ENCODE measurements around the gene PDGFD.

Gene PDGFD

DNA sequence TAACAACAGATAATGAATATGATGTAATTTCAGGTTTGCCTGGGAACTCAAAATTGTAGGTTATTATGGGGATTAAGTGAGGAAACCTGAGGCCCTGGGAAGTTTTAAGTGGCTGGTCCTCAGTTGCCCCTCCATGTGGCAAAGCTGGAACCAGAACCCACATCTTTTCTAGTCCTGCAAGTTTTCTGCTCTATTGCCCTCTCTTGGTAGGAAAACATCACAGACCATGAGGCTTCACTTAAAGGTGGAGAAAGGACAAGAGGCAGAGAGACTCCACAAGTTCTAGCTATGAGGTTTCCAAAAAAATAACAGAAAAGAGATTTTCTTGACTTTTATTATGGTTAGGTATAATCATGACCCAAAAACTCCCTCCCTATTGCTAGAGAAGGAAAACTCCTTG lies 243.0 kb downstream of the PDGFD start:
- Mint-ChIP-seq H3K9me3 (peaks cover 4% of the 10 kb centered on the region), H3K36me3 (ENCODE audit: low read depth) (no peaks in the 10 kb centered on the region), H3K27me3 (ENCODE audit: low read depth, poor library complexity) (no peaks in the 10 kb centered on the region), H3K4me3 (no peak overlapping the region), H3K4me1 (peaks cover 15% of the 10 kb centered on the region), H3K27ac (no peak overlapping the region)
- TF ChIP-seq, protein P1, sequence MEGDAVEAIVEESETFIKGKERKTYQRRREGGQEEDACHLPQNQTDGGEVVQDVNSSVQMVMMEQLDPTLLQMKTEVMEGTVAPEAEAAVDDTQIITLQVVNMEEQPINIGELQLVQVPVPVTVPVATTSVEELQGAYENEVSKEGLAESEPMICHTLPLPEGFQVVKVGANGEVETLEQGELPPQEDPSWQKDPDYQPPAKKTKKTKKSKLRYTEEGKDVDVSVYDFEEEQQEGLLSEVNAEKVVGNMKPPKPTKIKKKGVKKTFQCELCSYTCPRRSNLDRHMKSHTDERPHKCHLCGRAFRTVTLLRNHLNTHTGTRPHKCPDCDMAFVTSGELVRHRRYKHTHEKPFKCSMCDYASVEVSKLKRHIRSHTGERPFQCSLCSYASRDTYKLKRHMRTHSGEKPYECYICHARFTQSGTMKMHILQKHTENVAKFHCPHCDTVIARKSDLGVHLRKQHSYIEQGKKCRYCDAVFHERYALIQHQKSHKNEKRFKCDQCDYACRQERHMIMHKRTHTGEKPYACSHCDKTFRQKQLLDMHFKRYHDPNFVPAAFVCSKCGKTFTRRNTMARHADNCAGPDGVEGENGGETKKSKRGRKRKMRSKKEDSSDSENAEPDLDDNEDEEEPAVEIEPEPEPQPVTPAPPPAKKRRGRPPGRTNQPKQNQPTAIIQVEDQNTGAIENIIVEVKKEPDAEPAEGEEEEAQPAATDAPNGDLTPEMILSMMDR (IDR thresholded peaks at IDR 0.05), result no peak
- no peak for DNase-seq

DNA sequence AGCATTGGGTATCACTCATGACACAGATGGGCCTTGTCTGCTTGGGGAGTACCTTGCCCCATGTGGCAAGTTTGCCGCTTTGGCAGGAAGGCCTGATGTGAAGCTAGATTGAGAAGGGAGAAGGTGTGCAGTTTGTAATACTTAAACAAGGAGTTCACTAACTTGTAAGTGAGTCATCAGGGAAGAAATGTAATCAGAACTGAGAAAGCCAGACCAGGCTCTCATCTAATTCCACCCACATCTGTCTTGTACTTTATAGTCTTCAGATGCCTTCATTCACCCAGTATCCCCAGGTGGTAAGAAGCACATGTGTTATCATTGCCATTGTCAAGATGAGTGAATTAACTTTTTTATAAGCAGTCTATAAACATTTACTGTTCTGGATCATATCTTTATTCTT lies 243.5 kb downstream of the PDGFD start:
- H3K4me3 Mint-ChIP-seq, result no peak overlapping the region
- H3K9me3 Mint-ChIP-seq, result peaks cover 9% of the 10 kb centered on the region
- no peak overlapping the region for H3K27ac Mint-ChIP-seq
- TF ChIP-seq, protein P1 (IDR thresholded peaks at IDR 0.05), result no peak
- no peak for DNase-seq
- H3K36me3 Mint-ChIP-seq (ENCODE audit: low read depth), result no peaks in the 10 kb centered on the region
- no peaks in the 10 kb centered on the region for H3K27me3 Mint-ChIP-seq (ENCODE audit: low read depth, poor library complexity)
- H3K4me1 Mint-ChIP-seq, result peaks cover 15% of the 10 kb centered on the region

DNA sequence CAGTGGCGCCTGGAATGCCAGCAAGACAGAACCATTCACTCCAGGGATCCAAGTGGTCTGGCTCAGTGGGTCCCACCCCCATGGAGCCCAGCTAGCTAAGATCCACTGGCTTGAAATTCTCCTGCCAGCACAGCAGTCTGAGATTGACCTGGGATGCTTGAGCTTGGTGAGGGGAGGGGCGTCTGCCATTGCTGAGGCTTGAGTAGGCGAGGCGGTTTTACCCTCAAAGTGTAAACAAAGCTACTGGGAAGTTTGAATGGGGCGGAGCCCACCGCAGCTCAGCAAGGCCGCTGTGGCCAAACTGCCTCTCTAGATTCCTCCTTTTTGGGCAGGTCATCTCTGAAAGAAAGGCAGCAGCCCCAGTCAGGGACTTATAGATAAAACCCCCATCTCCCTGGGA lies 253.2 kb downstream of the PDGFD start:
- peaks cover 47% of the 10 kb centered on the region for H3K9me3 Mint-ChIP-seq
- H3K27ac Mint-ChIP-seq, result no peak overlapping the region
- H3K4me3 Mint-ChIP-seq, result no peak overlapping the region
- TF ChIP-seq, protein P1 (IDR thresholded peaks at IDR 0.05), result no peak
- no peak for DNase-seq
- H3K27me3 Mint-ChIP-seq (ENCODE audit: low read depth, poor library complexity), result no peaks in the 10 kb centered on the region
- peaks cover 5% of the 10 kb centered on the region for H3K4me1 Mint-ChIP-seq
- H3K36me3 Mint-ChIP-seq (ENCODE audit: low read depth), result peaks cover 19% of the 10 kb centered on the region

GRCh38 chr11:103907548-103908455 lies 256.1 kb downstream of the PDGFD start:
- DNase-seq, result no peak
- H3K27me3 Mint-ChIP-seq (ENCODE audit: low read depth, poor library complexity), result no peaks in the 10 kb centered on the region
- H3K36me3 Mint-ChIP-seq (ENCODE audit: low read depth), result peaks cover 4% of the 10 kb centered on the region
- H3K4me1 Mint-ChIP-seq, result peaks cover 5% of the 10 kb centered on the region
- peaks cover 18% of the 10 kb centered on the region for H3K9me3 Mint-ChIP-seq
- TF ChIP-seq, protein P1 (IDR thresholded peaks at IDR 0.05), result no peak
- no peak overlapping the region for H3K4me3 Mint-ChIP-seq
- H3K27ac Mint-ChIP-seq, result no peak overlapping the region

- no peak overlapping the region for H3K27ac Mint-ChIP-seq
- TF ChIP-seq, protein P1 (IDR thresholded peaks at IDR 0.05), result no peak
- H3K36me3 Mint-ChIP-seq (ENCODE audit: low read depth), result no peaks in the 10 kb centered on the region
- peaks cover 5% of the 10 kb centered on the region for H3K4me1 Mint-ChIP-seq
- H3K27me3 Mint-ChIP-seq (ENCODE audit: low read depth, poor library complexity), result no peaks in the 10 kb centered on the region
- peaks cover 11% of the 10 kb centered on the region for H3K9me3 Mint-ChIP-seq
- DNase-seq, result no peak
- no peak overlapping the region for H3K4me3 Mint-ChIP-seq
Observed at GRCh38 chr11:103907136-103907535, 256.8 kb downstream of the PDGFD start.
